HCT116 (cell line): Measurements from ENCODE around the gene TRPM3.

ENCODE experiments used
- CEBPB ChIP-seq: IDR thresholded peaks from 2 replicates; pipeline ENCODE4 v1.6.1; 2012; ENCODE audit warnings: low read depth
- CTCF ChIP-seq, 3 experiments: fragments of 200-600 bp in 1 of 3; sonication (generic) in 1 of 3; IDR thresholded peaks in 2 of 3; conservative IDR thresholded peaks in 1 of 3; 2 replicates each; pipeline ENCODE4 v1.5.1; 2012 to 2017; ENCODE audit warnings: low read depth in 2 of 3, low read length in 2 of 3, antibody characterized with exemption in 1 of 3, borderline replicate concordance in 1 of 3, control low read depth in 1 of 3, mild to moderate bottlenecking in 1 of 3, mixed read lengths in 1 of 3, mixed run types in 1 of 3, moderate library complexity in 1 of 3; ENCODE audit not compliant: insufficient read depth in 1 of 3
- ELF1 ChIP-seq: IDR thresholded peaks from 2 replicates; pipeline ENCODE4 v1.6.1; 2012; ENCODE audit warnings: low read depth, borderline replicate concordance
- EZH2 ChIP-seq: fragments of 200-600 bp; sonication (generic); IDR thresholded peaks from 2 replicates; pipeline ENCODE4 v1.6.1; 2017; ENCODE audit warnings: antibody characterized with exemption, mixed run types
- EZH2phosphoT487 ChIP-seq: fragments of 200-600 bp; IDR thresholded peaks from 2 replicates; pipeline ENCODE4 v1.6.1; 2018; ENCODE audit warnings: antibody characterized with exemption, borderline replicate concordance
- JUND ChIP-seq: IDR thresholded peaks from 2 replicates; pipeline ENCODE4 v1.6.1; 2012
- POLR2A ChIP-seq: IDR thresholded peaks from 2 replicates; pipeline ENCODE4 v1.7.0; 2011; ENCODE audit warnings: borderline replicate concordance; ENCODE audit not compliant: insufficient read depth, insufficient read length; ENCODE audit errors: extremely low read depth
- POLR2AphosphoS5 ChIP-seq: IDR thresholded peaks from 2 replicates; pipeline ENCODE4 v1.6.1; 2011; ENCODE audit warnings: mild to moderate bottlenecking, low read depth, low read length, moderate library complexity
- SP1 ChIP-seq: IDR thresholded peaks from 2 replicates; pipeline ENCODE4 v1.6.1; 2012; ENCODE audit warnings: low read depth
- YY1 ChIP-seq: IDR thresholded peaks from 2 replicates; pipeline ENCODE4 v1.6.1; 2011; ENCODE audit warnings: low read length, low read depth, moderate library complexity, mild to moderate bottlenecking; ENCODE audit not compliant: insufficient replicate concordance; ENCODE audit errors: extremely low read depth
- ZNF274 ChIP-seq: fragments of 200-500 bp; sonication (Bioruptor generic); IDR thresholded peaks from 2 replicates; pipeline ENCODE4 v1.6.1; 2014; ENCODE audit warnings: mild to moderate bottlenecking, low read depth, low read length, inconsistent platforms
- TF ChIP-seq, protein P1 (sequence below): IDR thresholded peaks from 2 replicates; pipeline ENCODE4 v1.6.1; 2012

- TF ChIP-seq POLR2A (no peak), POLR2AphosphoS5 (no peak), YY1 (no peak), EZH2phosphoT487 (no peak), CTCF (IDR thresholded peaks at IDR 0.05 in 2 of 3, conservative IDR thresholded peaks at IDR 0.05 in 1 of 3; ENCODE audit: borderline replicate concordance in 1 of 3, insufficient read depth in 1 of 3, low read depth in 2 of 3, low read length in 2 of 3) (no peak), EZH2 (no peak), ZNF274 (no peak), CEBPB (no peak), JUND (no peak), ELF1 (no peak), SP1 (no peak)
- TF ChIP-seq, protein P1, sequence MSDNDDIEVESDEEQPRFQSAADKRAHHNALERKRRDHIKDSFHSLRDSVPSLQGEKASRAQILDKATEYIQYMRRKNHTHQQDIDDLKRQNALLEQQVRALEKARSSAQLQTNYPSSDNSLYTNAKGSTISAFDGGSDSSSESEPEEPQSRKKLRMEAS = no peak
These were observed 233.6 kb downstream of the TRPM3 start for GRCh38 chr9:70887826-70888225.
